Neuron (in vitro differentiated cells): ENCODE measurements around the gene OXSR1.

Experiments
- H2AFZ ChIP-seq: one replicate; pipeline ENCODE4 v1.6.1; 2013; ENCODE audit warnings: low read depth, mild to moderate bottlenecking, inconsistent platforms, low read length, moderate library complexity
- H3K27me3 ChIP-seq: one replicate; pipeline ENCODE4 v1.6.1; 2013; ENCODE audit warnings: low read length; ENCODE audit not compliant: insufficient read depth
- H3K36me3 ChIP-seq: one replicate; pipeline ENCODE4 v1.6.1; 2013; ENCODE audit warnings: low read length; ENCODE audit not compliant: insufficient read depth
- H3K4me1 ChIP-seq: one replicate; pipeline ENCODE4 v1.6.1; 2013; ENCODE audit warnings: low read length; ENCODE audit not compliant: insufficient read depth
- H3K4me3 ChIP-seq: 2 replicates; pipeline ENCODE4 v1.5.1; 2013; ENCODE audit warnings: mild to moderate bottlenecking, low read length, moderate library complexity
- H3K9me3 ChIP-seq: one replicate; pipeline ENCODE4 v1.6.1; 2013; ENCODE audit warnings: low read length

The OXSR1 gene

DNA sequence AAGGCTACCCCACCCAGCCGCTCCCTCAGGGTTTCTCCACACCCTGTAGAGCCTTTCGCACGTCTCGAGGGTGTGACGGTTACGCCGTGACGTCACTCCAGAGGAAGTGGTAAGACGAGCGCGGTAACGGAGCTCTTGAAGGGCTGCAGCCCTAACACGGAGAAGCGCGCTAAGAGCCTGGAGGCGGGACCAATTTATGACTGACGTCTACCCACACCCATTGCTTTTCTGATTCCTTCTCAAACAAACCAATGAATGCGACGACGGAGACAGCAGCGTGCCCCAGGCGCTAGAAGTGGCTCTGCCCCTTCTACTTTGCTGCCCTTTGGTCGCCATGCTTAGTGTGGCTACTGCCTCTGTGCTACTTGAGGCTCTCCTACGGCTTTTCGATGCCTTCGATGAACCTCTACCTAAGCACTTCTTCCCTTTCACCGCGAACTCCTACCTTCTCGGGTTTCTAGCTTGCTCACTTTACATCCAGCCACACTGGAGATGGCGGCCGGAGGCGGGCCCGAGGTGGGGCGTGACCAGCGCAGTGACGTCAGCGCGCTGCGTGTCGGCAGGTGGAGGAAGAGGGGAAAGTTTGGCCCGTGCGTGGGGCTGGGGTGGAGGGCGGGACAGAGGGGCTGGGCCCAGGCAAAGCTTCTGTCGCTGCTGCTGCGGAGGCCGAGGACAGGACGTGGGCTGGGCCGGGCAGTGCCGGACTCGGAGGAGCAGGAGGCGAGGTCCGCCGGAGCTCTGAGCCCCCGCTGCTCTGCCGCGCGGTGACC, at the start of gene OXSR1:
TSS of gene OXSR1 (plus strand) at position 586 of the 770 bp plus-strand sequence. CDS start 340 bp downstream, outside the sequence.
- no peaks in the 10 kb centered on the region for H3K4me1 ChIP-seq
- H3K36me3 ChIP-seq: no peaks in the 10 kb centered on the region

DNA sequence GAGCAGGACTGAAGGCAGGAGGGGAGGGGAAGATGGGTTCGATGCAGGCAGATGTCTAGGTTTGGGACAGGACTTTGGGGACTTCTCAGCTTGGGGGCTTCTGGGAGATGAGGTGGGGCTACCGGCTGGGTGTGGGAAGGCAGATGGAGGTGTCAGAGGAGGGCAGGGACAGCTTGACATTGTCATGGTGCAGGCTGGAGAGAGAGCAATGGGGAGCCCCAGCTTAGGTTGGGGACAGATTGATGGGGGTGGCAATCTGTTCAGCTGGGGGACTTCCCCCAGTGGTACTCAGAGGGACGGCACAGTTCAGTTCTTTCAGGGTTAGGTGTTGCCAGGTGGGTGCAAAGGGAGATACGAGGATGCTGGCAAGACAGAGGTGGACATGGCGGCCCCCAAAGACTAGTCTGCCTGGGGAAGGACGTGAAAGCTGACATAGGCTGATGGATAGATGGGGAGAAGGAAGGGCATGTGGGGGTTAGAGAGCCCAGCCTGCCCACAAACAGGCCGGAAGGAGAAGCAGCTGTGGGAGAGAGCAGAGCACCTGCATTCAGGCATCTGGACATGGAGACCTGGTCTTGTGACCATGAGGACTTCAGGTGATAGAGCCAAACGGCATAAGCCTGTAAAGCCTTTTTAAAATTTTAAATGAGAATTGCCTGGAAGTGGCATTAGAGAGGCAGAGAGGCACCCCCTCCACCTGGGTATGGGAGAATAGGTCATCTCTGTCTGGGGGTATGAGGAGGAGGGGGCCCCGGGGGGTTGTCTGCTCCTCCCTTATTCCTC, 49.5 kb upstream of the OXSR1 start:
- peaks cover 8% of the 10 kb centered on the region for H3K9me3 ChIP-seq
- H3K4me1 ChIP-seq: no peaks in the 10 kb centered on the region
- H3K36me3 ChIP-seq: peaks cover 9% of the 10 kb centered on the region
- no peak overlapping the region for H3K4me3 ChIP-seq
- no peaks in the 10 kb centered on the region for H3K27me3 ChIP-seq
- H2AFZ ChIP-seq: no peak overlapping the region

More for the DNA sequence above, at the start of gene OXSR1:
- Histone ChIP-seq H3K27me3 (no peaks in the 10 kb centered on the region), H2AFZ (peak within 1 kb of the TSS; percentile 82), H3K9me3 (no peaks in the 10 kb centered on the region), H3K4me3 (peak within 1 kb of the TSS; percentile 54)

DNA sequence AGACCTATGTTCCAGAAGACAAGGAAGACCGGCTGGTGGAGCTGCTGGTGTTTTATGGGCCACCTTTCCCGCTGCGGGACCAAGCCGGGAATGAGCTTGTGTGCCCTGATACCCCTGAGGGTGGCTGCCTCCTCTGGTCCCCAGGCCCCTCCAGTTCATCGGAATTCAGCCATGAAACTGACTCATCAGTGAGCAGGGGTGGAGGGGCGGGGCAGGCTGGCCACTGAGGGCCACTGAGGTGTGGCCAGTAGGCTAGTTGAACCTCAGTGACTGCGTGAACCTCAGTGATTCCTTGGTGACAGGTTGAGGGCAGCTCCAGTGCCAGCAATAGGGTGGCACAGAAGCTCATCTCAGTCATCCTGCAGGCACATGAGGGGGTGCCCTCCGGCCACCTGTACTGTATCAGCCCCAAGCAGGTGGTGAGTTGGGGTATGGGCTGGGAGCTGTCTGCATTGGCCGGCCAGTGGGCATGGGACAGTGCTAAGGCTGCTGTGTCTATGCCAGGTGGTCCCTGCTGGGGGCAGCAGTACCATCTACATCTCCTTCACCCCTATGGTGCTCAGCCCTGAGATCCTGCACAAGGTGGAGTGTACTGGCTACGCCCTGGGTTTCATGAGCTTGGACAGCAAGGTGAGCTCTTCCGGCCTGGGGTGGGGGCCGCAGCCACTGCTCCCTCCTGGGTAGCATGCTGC, 48.7 kb upstream of the OXSR1 start:
- Histone ChIP-seq H3K9me3 (peaks cover 8% of the 10 kb centered on the region), H3K4me1 (no peaks in the 10 kb centered on the region), H2AFZ (no peak overlapping the region), H3K27me3 (no peaks in the 10 kb centered on the region), H3K36me3 (peaks cover 16% of the 10 kb centered on the region), H3K4me3 (no peak overlapping the region)

DNA sequence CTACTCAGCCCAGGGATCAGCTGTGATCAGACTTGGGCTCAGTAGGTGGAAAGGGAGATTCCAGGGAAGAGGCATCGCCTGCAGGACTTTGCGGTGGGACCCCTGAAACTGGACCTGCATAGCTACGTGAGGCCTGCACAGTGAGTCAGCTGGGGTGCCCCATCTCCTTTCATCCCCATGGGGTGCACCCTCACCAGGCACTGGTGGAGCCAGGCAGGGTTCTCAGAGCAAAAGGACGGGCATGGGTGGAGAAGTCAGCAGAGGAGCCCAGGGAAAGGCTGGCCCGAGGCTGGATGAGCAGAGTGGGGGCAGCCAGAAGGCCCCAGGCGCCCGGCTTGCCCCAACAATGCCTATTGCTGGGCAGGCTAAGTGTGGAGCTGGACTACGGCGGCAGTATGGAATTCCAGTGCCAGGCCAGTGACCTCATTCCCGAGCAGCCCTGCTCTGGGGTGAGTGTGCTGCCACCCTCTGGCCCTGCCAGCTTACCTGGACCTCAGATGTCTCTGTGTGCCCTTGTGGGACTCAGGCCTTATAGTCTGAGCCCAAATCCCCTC, 48.1 kb upstream of the OXSR1 start:
- Histone ChIP-seq H3K36me3 (peaks cover 23% of the 10 kb centered on the region), H3K27me3 (no peaks in the 10 kb centered on the region), H3K9me3 (peaks cover 8% of the 10 kb centered on the region), H3K4me1 (no peaks in the 10 kb centered on the region), H3K4me3 (no peak overlapping the region), H2AFZ (no peak overlapping the region)

DNA sequence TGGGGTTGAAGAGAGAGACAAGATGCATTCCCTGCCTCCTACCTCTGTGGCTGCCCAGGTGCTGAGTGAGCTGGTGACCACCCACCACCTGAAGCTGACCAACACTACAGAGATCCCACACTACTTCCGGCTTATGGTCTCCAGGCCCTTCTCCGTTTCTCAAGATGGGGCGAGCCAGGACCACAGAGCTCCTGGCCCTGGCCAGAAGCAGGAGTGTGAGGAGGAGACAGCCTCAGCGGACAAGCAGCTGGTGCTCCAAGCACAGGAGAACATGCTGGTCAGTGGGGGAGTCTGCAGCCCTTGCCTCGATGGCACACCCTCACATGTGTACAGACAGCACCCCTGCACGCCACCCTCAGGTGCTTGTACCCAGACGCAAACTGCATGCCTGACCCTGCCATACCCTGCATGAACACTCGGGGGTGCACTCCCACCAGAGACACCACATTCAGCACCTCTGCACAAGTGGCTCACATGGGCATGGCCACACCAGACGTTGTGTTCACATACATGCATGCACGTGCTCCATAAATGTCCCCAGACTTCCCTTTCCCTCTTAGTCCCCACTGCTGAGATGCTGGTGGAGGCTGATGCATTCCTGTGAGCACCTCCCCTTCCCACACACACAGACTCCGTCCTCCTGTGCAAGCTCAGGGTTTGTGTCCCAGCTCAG, 47.5 kb upstream of the OXSR1 start:
- Histone ChIP-seq H3K36me3 (peaks cover 29% of the 10 kb centered on the region), H3K27me3 (no peaks in the 10 kb centered on the region), H3K4me1 (no peaks in the 10 kb centered on the region), H2AFZ (no peak overlapping the region), H3K4me3 (no peak overlapping the region), H3K9me3 (peaks cover 8% of the 10 kb centered on the region)

DNA sequence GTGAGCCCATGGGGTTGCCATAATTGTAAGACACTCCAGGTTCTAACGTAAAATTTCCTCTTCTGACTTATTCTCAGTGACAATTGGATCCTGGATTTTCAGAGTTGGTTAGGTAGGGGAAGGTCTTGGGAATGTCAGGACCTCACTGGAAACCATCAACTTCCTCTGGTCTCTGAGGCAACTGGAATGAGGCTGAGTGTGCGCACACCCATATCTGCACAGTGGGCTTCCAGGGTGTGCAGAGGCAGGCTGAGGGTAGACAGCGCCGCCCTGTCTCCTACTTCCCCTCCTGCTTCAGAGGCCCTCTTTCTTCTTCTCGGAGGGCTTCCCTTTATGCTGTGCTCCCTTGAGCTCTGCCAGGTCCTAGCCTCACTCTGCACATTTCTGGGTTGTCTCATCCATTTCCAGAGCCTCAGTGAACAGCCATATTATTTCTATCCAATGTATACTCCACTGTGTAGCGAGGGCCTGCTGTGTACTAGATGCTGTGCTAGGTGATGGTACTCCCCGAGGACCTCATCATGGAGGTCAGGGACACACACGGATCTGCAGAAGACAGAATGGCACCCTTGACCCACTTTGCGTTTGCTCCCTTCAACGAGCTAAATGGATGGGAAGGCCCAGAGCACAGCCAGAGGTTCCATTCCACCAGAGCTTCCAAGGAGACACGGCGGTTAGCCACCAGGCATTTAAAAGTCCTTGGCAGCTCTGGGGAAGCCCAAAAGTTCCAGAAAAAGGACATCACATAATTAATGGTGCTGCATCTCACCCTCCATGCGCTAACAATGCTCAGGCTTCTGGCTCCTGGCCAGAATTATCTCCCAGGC, 46.7 kb upstream of the OXSR1 start:
- peaks cover 8% of the 10 kb centered on the region for H3K9me3 ChIP-seq
- no peak overlapping the region for H3K4me3 ChIP-seq
- no peaks in the 10 kb centered on the region for H3K4me1 ChIP-seq
- peaks cover 33% of the 10 kb centered on the region for H3K36me3 ChIP-seq
- no peaks in the 10 kb centered on the region for H3K27me3 ChIP-seq
- no peak overlapping the region for H2AFZ ChIP-seq

DNA sequence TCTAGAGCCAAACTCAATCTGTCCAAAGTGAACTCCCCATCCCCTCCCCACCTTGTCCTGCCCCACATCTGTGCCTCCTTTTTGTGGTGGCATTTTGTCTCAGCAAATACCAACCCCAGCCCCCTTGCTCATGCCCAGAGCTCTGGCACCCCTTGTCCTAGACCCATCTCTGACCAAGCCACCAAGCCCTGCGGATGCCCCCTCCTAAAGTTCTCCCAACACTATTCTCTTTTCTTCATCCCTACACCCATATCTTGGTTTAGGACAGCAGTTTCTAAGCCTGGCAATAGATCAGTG, 46.1 kb upstream of the OXSR1 start:
- H2AFZ ChIP-seq: no peak overlapping the region
- no peak overlapping the region for H3K4me3 ChIP-seq
- H3K9me3 ChIP-seq: peaks cover 8% of the 10 kb centered on the region
- peaks cover 33% of the 10 kb centered on the region for H3K36me3 ChIP-seq
- no peaks in the 10 kb centered on the region for H3K4me1 ChIP-seq
- no peaks in the 10 kb centered on the region for H3K27me3 ChIP-seq

DNA sequence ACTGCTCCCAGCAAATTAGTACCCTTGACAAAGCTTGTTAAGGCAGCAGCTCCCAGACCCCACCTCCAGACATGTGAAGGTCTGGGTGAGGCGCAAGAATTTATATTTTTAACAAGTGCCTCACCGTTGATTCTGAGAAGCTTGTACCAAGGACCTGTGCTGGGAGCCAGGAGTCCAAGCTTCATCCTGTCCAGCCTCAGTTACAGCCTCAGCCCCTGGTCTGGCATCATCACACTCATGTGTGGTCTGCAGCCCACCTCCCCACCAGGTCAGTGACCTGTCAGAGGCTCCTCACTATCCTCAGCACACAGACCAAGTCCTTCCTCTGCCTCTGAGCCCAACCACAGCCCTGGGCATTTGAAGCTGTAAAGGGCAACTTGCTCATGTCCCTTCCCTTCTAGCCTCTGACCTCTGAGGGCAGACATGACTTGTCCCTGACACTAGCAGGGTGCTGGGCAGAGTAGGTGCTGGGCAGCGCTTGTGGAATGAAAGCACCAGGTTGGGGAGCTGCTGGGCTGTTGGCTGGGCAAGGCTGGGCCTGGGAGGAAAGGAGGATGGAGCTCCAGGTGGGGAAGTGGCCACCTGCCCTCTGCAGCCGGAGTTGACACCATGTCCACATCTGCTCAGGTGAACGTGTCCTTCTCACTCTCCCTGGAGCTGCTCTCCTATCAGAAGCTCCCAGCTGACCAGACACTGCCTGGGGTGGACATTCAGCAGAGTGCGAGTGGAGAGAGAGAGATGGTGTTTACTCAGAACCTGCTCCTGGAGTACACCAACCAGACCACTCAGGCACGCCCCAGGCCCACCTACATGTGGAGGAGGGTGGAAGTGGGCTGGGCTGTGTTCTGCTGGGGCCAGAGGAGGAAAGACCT, 45.3 kb upstream of the OXSR1 start:
- H3K36me3 ChIP-seq: peaks cover 40% of the 10 kb centered on the region
- no peak overlapping the region for H3K4me3 ChIP-seq
- no peaks in the 10 kb centered on the region for H3K27me3 ChIP-seq
- no peaks in the 10 kb centered on the region for H3K4me1 ChIP-seq
- peaks cover 8% of the 10 kb centered on the region for H3K9me3 ChIP-seq
- H2AFZ ChIP-seq: no peak overlapping the region

DNA sequence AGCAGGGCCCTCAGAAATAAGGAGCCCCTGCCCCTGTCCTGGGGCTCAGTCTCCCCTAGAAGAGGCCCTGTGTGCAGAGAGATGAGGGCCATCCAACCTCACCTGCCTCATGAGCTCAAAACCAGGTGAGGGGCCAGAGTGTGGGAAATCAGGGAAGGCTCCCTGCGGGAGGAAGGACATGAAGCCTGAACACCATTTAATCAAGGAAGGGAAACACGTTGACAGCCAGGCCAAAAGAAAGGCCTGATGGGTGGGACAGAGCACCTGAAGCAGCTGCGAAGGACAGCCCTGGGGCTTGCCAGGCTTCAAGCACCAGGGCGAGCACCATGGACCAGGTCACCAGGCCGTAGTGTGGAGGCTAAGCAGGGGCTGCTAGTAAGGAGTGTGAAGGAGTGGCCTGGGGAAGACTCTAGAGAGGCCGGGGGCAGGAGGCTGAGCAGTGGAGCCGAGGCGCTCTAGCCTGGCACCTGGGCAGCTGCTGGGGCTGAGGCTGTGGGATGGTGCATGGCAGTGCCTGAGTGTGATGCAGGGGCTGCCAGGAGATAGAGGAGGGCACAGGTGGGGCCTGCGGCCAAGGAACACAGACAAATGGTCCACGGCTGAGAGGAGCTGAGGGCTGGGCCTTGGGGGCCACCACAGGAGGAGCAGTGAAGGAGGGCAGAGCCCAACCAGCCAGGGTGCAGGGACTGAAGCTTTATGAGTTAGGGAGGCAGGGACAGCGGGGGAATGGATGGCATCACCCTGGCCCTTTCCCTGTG, 44.5 kb upstream of the OXSR1 start:
- peaks cover 48% of the 10 kb centered on the region for H3K36me3 ChIP-seq
- H3K9me3 ChIP-seq: peaks cover 8% of the 10 kb centered on the region
- no peak overlapping the region for H2AFZ ChIP-seq
- no peaks in the 10 kb centered on the region for H3K27me3 ChIP-seq
- H3K4me1 ChIP-seq: no peaks in the 10 kb centered on the region
- no peak overlapping the region for H3K4me3 ChIP-seq

DNA sequence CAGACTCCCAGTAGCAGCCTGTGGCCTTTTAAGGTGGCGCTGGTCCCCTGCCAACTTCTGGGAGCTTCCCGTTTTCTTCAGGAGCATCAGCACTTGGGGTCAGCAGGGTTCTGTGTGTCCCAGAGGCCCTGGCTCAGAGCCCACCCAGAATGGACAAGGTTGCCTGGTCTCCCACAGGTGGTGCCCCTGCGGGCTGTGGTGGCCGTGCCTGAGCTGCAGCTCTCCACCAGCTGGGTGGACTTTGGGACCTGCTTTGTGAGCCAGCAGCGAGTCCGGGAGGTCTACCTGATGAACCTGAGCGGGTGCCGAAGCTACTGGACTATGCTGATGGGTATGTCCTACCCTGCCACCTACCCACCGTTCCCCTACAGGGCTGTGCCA, 43.9 kb upstream of the OXSR1 start:
- H3K4me1 ChIP-seq: no peaks in the 10 kb centered on the region
- H3K9me3 ChIP-seq: peaks cover 8% of the 10 kb centered on the region
- no peaks in the 10 kb centered on the region for H3K27me3 ChIP-seq
- H3K36me3 ChIP-seq: peaks cover 54% of the 10 kb centered on the region
- no peak overlapping the region for H2AFZ ChIP-seq
- H3K4me3 ChIP-seq: no peak overlapping the region

DNA sequence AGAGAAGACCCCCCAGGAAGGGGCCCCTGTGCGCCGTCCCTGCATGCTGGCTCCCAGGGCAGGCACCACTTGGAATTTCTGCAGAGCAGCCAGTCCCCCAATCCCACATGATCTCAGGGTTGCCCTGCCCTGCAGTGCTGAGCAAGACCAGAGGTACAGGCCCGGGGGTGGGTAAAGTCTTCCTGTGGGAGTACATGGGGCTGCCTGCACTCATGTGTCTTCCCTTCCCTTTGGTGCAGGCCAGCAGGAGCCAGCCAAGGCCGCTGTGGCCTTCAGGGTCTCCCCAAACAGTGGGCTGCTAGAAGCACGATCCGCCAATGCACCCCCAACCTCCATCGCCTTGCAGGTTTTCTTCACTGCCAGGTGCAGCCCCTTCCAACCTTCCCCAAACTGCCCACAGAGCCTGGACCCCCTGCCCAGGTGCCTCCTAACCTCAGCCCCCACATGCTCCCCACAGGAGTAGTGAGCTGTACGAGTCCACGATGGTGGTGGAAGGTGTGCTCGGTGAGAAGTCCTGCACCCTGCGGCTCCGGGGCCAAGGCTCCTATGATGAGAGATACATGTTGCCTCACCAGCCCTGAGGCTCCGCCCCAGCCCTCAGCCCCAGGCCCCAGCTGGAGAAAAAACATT, 43.4 kb upstream of the OXSR1 start:
- peaks cover 3% of the 10 kb centered on the region for H3K9me3 ChIP-seq
- H2AFZ ChIP-seq: no peak overlapping the region
- H3K4me3 ChIP-seq: no peak overlapping the region
- no peaks in the 10 kb centered on the region for H3K27me3 ChIP-seq
- H3K36me3 ChIP-seq: peaks cover 59% of the 10 kb centered on the region
- no peaks in the 10 kb centered on the region for H3K4me1 ChIP-seq
